Activated CD8-positive, alpha-beta memory T cell treated with anti-CD3 and anti-CD28 coated beads for 48 hours (primary cell): ENCODE measurements around the gene EMCN.
"Not testable (repeated sequence)": the region's sequence is repeated elsewhere in the genome, so short reads cannot be mapped to it uniquely, and the experiment has no call there.

Experiments
- DNase-seq, 3 experiments: peaks; one replicate each; pipeline ENCODE4 v3.0.0-alpha.2; 2020; ENCODE audit warnings: low read depth in 2 of 3, low spot score in 2 of 3

EMCN gene

GRCh38 chr4:100517864-100518341 is at the start of gene EMCN:
Gene EMCN (minus strand): TSS chr4:100518022. CDS start chr4:100517914, 108 bp downstream.
- no peak for DNase-seq

- no peak for DNase-seq
These were observed 48.6 kb upstream of the EMCN start for GRCh38 chr4:100566396-100566795.

- no peak for DNase-seq
These were observed 39.5 kb upstream of the EMCN start for GRCh38 chr4:100557306-100557705.

- no peak for DNase-seq
These were observed 38.0 kb upstream of the EMCN start for GRCh38 chr4:100555611-100556337.

- no peak for DNase-seq
These were observed 30.4 kb upstream of the EMCN start for GRCh38 chr4:100548200-100548560.

GRCh38 chr4:100547541-100548199 is 29.8 kb upstream of the EMCN start:
- no peak for DNase-seq

GRCh38 chr4:100545427-100545826 is 27.6 kb upstream of the EMCN start:
- DNase-seq = no peak

- DNase-seq = no peak
These were observed 22.3 kb upstream of the EMCN start for GRCh38 chr4:100540131-100540530.

- no peak for DNase-seq
These were observed 21.9 kb upstream of the EMCN start for GRCh38 chr4:100539706-100540105.

- DNase-seq = no peak
These were observed 15.9 kb upstream of the EMCN start for GRCh38 chr4:100533741-100534140.

GRCh38 chr4:100530161-100530560 is 12.3 kb upstream of the EMCN start:
- not testable (repeated sequence) for DNase-seq

- no peak for DNase-seq
These were observed 7.9 kb upstream of the EMCN start for GRCh38 chr4:100525686-100526085.

- DNase-seq = no peak
These were observed 1.4 kb upstream of the EMCN start for GRCh38 chr4:100519205-100519604.

GRCh38 chr4:100516225-100516624 is 1.6 kb downstream of the EMCN start:
- DNase-seq = no peak

GRCh38 chr4:100511896-100512295 is 5.9 kb downstream of the EMCN start:
- DNase-seq = no peak

- DNase-seq = no peak
These were observed 7.3 kb downstream of the EMCN start for GRCh38 chr4:100510551-100510950.

GRCh38 chr4:100509386-100509785 is 8.4 kb downstream of the EMCN start:
- no peak for DNase-seq

- DNase-seq = no peak
These were observed 9.1 kb downstream of the EMCN start for GRCh38 chr4:100508691-100509090.

- DNase-seq = no peak
These were observed 13.5 kb downstream of the EMCN start for GRCh38 chr4:100504086-100504874.

- DNase-seq = no peak
These were observed 20.0 kb downstream of the EMCN start for GRCh38 chr4:100497791-100498190.

GRCh38 chr4:100495074-100495473 is 22.7 kb downstream of the EMCN start:
- DNase-seq = no peak

- DNase-seq = no peak
These were observed 23.7 kb downstream of the EMCN start for GRCh38 chr4:100494166-100494565.
